Nasal cavity respiratory epithelium epithelial cell of viscerocranial mucosa (primary cell): Measurements from ENCODE around the gene HSPD1. TPM values are rescaled to one million over a fixed set of nuclear protein-coding genes. Genes with fewer than 3 reads are reported as not detected.

ENCODE experiments used
- total RNA-seq: library from RNA; depleted of rRNA; stranded (reverse); fragments of >200 nt; gene quantifications from 2 replicates; pipeline ENCODE4 v1.2.3, GENCODE V29; 2014

HSPD1 gene
- total RNA-seq, result 534 and 547 TPM in 2 replicates

DNA sequence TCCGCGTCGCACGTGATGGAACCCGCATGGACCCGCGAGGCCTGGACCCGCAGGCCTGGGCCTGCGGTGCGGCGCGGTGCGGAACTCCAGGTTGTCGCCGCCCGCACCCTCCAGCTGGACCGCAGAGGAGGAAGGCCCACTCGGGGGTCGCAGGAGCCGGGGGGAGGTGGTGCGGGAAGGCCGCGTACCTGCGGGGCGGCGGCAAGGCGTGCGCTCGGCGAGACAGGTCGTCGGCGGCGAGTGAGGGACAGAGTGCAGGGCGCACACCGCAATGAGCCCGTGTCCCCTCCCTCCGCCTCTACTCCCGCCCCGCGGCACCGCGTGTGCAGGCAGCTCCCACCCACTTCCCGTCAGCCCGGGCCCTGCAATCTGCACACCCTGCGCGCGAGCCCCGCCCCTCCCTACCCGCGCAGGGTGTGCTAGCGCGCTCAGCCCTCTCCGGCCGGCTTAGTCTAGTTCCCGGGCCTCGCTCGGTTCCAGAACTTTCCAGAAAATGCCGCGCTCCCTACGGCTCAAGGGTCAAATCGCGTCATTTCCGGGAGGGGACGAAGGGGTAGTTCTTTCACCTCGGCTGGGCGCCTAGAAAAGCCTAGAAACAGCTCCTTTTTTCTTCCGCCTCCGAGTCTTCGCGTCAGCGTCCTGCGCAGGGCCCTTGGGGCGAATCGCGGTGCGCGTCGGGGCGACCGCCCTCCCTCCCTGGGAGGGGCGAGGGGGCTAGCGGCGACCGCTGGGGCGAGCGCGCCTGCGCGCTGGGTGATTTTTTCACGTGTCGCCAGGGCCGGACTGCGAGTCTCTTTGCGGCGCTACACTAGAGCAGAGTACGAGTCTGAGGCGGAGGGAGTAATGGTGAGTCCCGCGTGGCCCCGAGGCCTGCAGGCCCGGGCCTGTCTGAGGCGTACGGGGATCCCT lies at the start of gene HSPD1, which contains the start of gene HSPE1:
HSPD1 (minus strand) TSS at position 247 of the 909 bp plus-strand sequence. CDS start 992 bp downstream, outside the sequence.
HSPE1 (plus strand) TSS at position 786 of the 909 bp plus-strand sequence; CDS start at position 844, 58 bp downstream.

GRCh38 chr2:197515739-197516392 lies 16.2 kb upstream of the HSPD1 start, which contains the start of gene MOB4:
Gene MOB4 (plus strand): TSS chr2:197516066. CDS start chr2:197516087, 21 bp downstream.

GRCh38 chr2:197453123-197453913 lies 46.3 kb downstream of the HSPD1 start, which contains the start of gene COQ10B:
Gene COQ10B (plus strand): TSS chr2:197453552. CDS start chr2:197453561, 9 bp downstream.

Other genes with a start within 250 kb of the HSPD1 start
- 0.78 and 1.0 TPM in 2 replicates for gene ANKRD44, start 189.1 kb downstream of the HSPD1 start, total RNA-seq
- 117 and 160 TPM in 2 replicates for gene SF3B1, start 64.8 kb downstream of the HSPD1 start, total RNA-seq
- gene COQ10B, start 46.3 kb downstream of the HSPD1 start, total RNA-seq, result 35.1 and 47.5 TPM in 2 replicates
- gene HSPE1, start 539 bp upstream of the HSPD1 start, total RNA-seq, result 82.8 and 85.1 TPM in 2 replicates
- 21.9 and 30.2 TPM in 2 replicates for gene MOB4, start 16.2 kb upstream of the HSPD1 start, total RNA-seq
- 0.14 TPM in 1 of 2 replicates, not detected in the other for gene RFTN2, start 175.7 kb upstream of the HSPD1 start, total RNA-seq
- gene MARS2, start 205.5 kb upstream of the HSPD1 start, total RNA-seq, result 15.0 and 18.4 TPM in 2 replicates